ENCODE results near the gene TRIM47. TPM values are rescaled to one million over a fixed set of nuclear protein-coding genes. Genes with fewer than 3 reads are reported as not detected.
A peak's percentile ranks its signal among the peaks of the same experiment; 100 is the strongest.

The TRIM47 gene
- polyA plus RNA-seq, 4 donors, result 6.4 to 10.1 (median 7.9) TPM

GRCh38 chr17:75834279-75834920 lies 44.0 kb downstream of the TRIM47 start:
- no peak for DNase-seq (ENCODE audit: low read depth in 4 of 4, low spot score in 3 of 4)

- no peak for DNase-seq (ENCODE audit: low read depth in 4 of 4, low spot score in 3 of 4)
Measured at GRCh38 chr17:75832652-75833400, 45.6 kb downstream of the TRIM47 start.

- no peak for DNase-seq (ENCODE audit: low read depth in 4 of 4, low spot score in 3 of 4)
Measured at GRCh38 chr17:75832164-75832651, 46.2 kb downstream of the TRIM47 start.

- no peak for DNase-seq (ENCODE audit: low read depth in 4 of 4, low spot score in 3 of 4)
Measured at GRCh38 chr17:75831032-75831571, 47.3 kb downstream of the TRIM47 start.

- no peak for DNase-seq (ENCODE audit: low read depth in 4 of 4, low spot score in 3 of 4)
Measured at GRCh38 chr17:75830164-75831031, 48.0 kb downstream of the TRIM47 start.

GRCh38 chr17:75829747-75830146 lies 48.6 kb downstream of the TRIM47 start:
- no peak for DNase-seq (ENCODE audit: low read depth in 4 of 4, low spot score in 3 of 4)

GRCh38 chr17:75828741-75829140 lies 49.6 kb downstream of the TRIM47 start:
- DNase-seq (ENCODE audit: low read depth in 4 of 4, low spot score in 3 of 4), result no peak

- no peak for DNase-seq (ENCODE audit: low read depth in 4 of 4, low spot score in 3 of 4)
Measured at GRCh38 chr17:75828076-75828400, 50.3 kb downstream of the TRIM47 start.

- peak in 1 of 4 donors; percentile 48 for DNase-seq (ENCODE audit: low read depth in 4 of 4, low spot score in 3 of 4)
Measured at GRCh38 chr17:75827308-75828075, 50.9 kb downstream of the TRIM47 start.

GRCh38 chr17:75826561-75827307 lies 51.6 kb downstream of the TRIM47 start:
- no peak for DNase-seq (ENCODE audit: low read depth in 4 of 4, low spot score in 3 of 4)

GRCh38 chr17:75825748-75826370 lies 52.5 kb downstream of the TRIM47 start:
- no peak for DNase-seq (ENCODE audit: low read depth in 4 of 4, low spot score in 3 of 4)

- DNase-seq (ENCODE audit: low read depth in 4 of 4, low spot score in 3 of 4), result no peak
Measured at GRCh38 chr17:75825149-75825552, 53.2 kb downstream of the TRIM47 start.

GRCh38 chr17:75824666-75825065 lies 53.7 kb downstream of the TRIM47 start:
- no peak for DNase-seq (ENCODE audit: low read depth in 4 of 4, low spot score in 3 of 4)

Other genes starting within 250 kb of the TRIM47 start
- 1 to 10 TPM; 4.0 to 9.1 (median 6.2) TPM for gene SMIM5, start 245.1 kb downstream of the TRIM47 start, polyA plus RNA-seq (ENCODE audit: insufficient read length in 4 of 4)
- gene RECQL5, start 211.4 kb downstream of the TRIM47 start, polyA plus RNA-seq (ENCODE audit: insufficient read length in 4 of 4), result 10 to 100 TPM; 33.7 to 46.5 (median 38.7) TPM
- gene SAP30BP, start 211.2 kb downstream of the TRIM47 start, polyA plus RNA-seq (ENCODE audit: insufficient read length in 4 of 4), result 100 to 1,000 TPM in 2 of 4 donors, 10 to 100 TPM in 2; 96.9 to 103 (median 100) TPM
- gene ITGB4, start 157.1 kb downstream of the TRIM47 start, polyA plus RNA-seq (ENCODE audit: insufficient read length in 4 of 4), result 10 to 100 TPM in 3 of 4 donors, 1 to 10 TPM in 1; 8.9 to 15.0 (median 12.2) TPM
- 10 to 100 TPM; 22.7 to 47.6 (median 23.8) TPM for gene GALK1, start 113.4 kb downstream of the TRIM47 start, polyA plus RNA-seq (ENCODE audit: insufficient read length in 4 of 4)
- gene UNK, start 93.8 kb downstream of the TRIM47 start, polyA plus RNA-seq (ENCODE audit: insufficient read length in 4 of 4), result 10 to 100 TPM; 34.5 to 39.2 (median 35.8) TPM
- 1 to 10 TPM; 4.1 to 8.9 (median 5.7) TPM for gene UNC13D, start 34.2 kb downstream of the TRIM47 start, polyA plus RNA-seq (ENCODE audit: insufficient read length in 4 of 4)
- gene WBP2, start 23.2 kb downstream of the TRIM47 start, polyA plus RNA-seq (ENCODE audit: insufficient read length in 4 of 4), result 10 to 100 TPM; 77.5 to 95.7 (median 83.9) TPM
- gene TRIM65, start 18.4 kb upstream of the TRIM47 start, polyA plus RNA-seq (ENCODE audit: insufficient read length in 4 of 4), result 10 to 100 TPM; 11.5 to 14.7 (median 12.8) TPM
- 100 to 1,000 TPM in 1 of 4 donors, 10 to 100 TPM in 3; 83.4 to 108 (median 88.1) TPM for gene MRPL38, start 26.3 kb upstream of the TRIM47 start, polyA plus RNA-seq (ENCODE audit: insufficient read length in 4 of 4)
- 10 to 100 TPM in 1 of 4 donors, 1 to 10 TPM in 3; 8.4 to 10.3 (median 8.9) TPM for gene FBF1, start 62.5 kb upstream of the TRIM47 start, polyA plus RNA-seq (ENCODE audit: insufficient read length in 4 of 4)
- 10 to 100 TPM; 30.8 to 34.4 (median 32.4) TPM for gene ACOX1, start 100.6 kb upstream of the TRIM47 start, polyA plus RNA-seq (ENCODE audit: insufficient read length in 4 of 4)
- 10 to 100 TPM; 23.7 to 26.3 (median 25.0) TPM for gene TEN1, start 100.7 kb upstream of the TRIM47 start, polyA plus RNA-seq (ENCODE audit: insufficient read length in 4 of 4)
- gene CDK3, start 122.3 kb upstream of the TRIM47 start, polyA plus RNA-seq (ENCODE audit: insufficient read length in 4 of 4), result 10 to 100 TPM; 14.1 to 19.4 (median 16.6) TPM
- 10 to 100 TPM; 15.6 to 25.4 (median 18.5) TPM for gene EVPL, start 148.7 kb upstream of the TRIM47 start, polyA plus RNA-seq (ENCODE audit: insufficient read length in 4 of 4)
- gene SRP68, start 193.9 kb upstream of the TRIM47 start, polyA plus RNA-seq (ENCODE audit: insufficient read length in 4 of 4), result 100 to 1,000 TPM; 102 to 115 (median 110) TPM
- 1 to 10 TPM in 1 of 4 donors, under 1 TPM in 2, not detected in 1; 0.14 to 1.2 (median 0.38) TPM for gene GALR2, start 196.2 kb upstream of the TRIM47 start, polyA plus RNA-seq (ENCODE audit: insufficient read length in 4 of 4)
- 10 to 100 TPM in 1 of 4 donors, 1 to 10 TPM in 2, under 1 TPM in 1; 0.48 to 17.4 (median 6.4) TPM for gene ZACN, start 200.6 kb upstream of the TRIM47 start, polyA plus RNA-seq (ENCODE audit: insufficient read length in 4 of 4)
- 100 to 1,000 TPM; 150 to 172 (median 157) TPM for gene EXOC7, start 225.2 kb upstream of the TRIM47 start, polyA plus RNA-seq (ENCODE audit: insufficient read length in 4 of 4)